HCT116 (cell line): ENCODE results near the gene C20orf204. TPM values are rescaled to one million over a fixed set of nuclear protein-coding genes. Genes with fewer than 3 reads are reported as not detected.

Experiments used
- ATAC-seq: fragments of 200-7000 bp; cut with Tn5 transposase; 2 replicates; pipeline ENCODE4 v1.9.1; 2020; ENCODE audit warnings: mild to moderate bottlenecking, moderate library complexity
- BruUV-seq: library from RNA; stranded (reverse); fragments of 400-500 nt; replicated peaks from 2 replicates; lab custom pipeline; 2021; lab: Mats Ljungman, UMichigan
- CTCF ChIA-PET: fragments of 300-600 bp; sonication (Branson Sonifier 250); formaldehyde crosslinking; loops from one replicate; lab custom pipeline; 2021; ENCODE audit warnings: antibody characterized with exemption; lab: Charles Lee
- POLR2A ChIA-PET: fragments of 300-600, 350-600 bp; sonication (Branson Sonifier 250); formaldehyde crosslinking; loops from one replicate; lab custom pipeline; 2021; ENCODE audit warnings: antibody characterized with exemption; lab: Charles Lee
- RAD21 ChIA-PET, 2 experiments: fragments of 300-600 bp; sonication (Branson Sonifier 250); formaldehyde crosslinking; loops; one replicate each; lab custom pipeline; 2023; ENCODE audit warnings: low total read pairs in 2 of 2; ENCODE audit not compliant: uncharacterized antibody in 2 of 2, unreplicated experiment in 2 of 2, low non-redundant PET in 1 of 2; lab: Charles Lee
- DNase-seq: peaks from one replicate; pipeline ENCODE4 v3.0.0-alpha.2; 2010; ENCODE audit warnings: low read depth, low spot score
- H2AFZ ChIP-seq: fragments of 200-600 bp; shearing (Covaris generic), sonication (generic); 2 replicates; pipeline ENCODE4 v1.6.1; 2017; ENCODE audit warnings: low read depth, mixed run types, mixed read lengths, antibody characterized with exemption, low read length; ENCODE audit not compliant: poor library complexity, severe bottlenecking
- H3K27ac ChIP-seq: 2 replicates; pipeline ENCODE4 v1.5.1; 2012; ENCODE audit warnings: low read depth, low read length
- H3K27me3 ChIP-seq: fragments of 200-600 bp; sonication (generic); 2 replicates; pipeline ENCODE4 v1.6.1; 2016; ENCODE audit warnings: mixed run types, low read length, mixed read lengths; ENCODE audit not compliant: insufficient read depth
- H3K36me3 ChIP-seq, 2 experiments: fragments of 200-500 bp in 1 of 2; fragments of 200-600 bp in 1 of 2; sonication (Bioruptor generic) in 1 of 2; sonication (generic) in 1 of 2; 2 replicates each; pipeline versions ENCODE4 v1.5.1 to v1.6.1; 2014 to 2016; ENCODE audit warnings: low read length in 2 of 2, inconsistent platforms in 1 of 2, mixed read lengths in 1 of 2, mixed run types in 1 of 2; ENCODE audit not compliant: insufficient read depth in 2 of 2, control insufficient read depth in 1 of 2
- H3K4me1 ChIP-seq, 2 experiments: fragments of 200-600 bp in 1 of 2; sonication (generic) in 1 of 2; 2 replicates each; pipeline versions ENCODE4 v1.5.1 to v1.6.1; 2012 to 2017; ENCODE audit warnings: low read length in 2 of 2, inconsistent platforms in 1 of 2, mild to moderate bottlenecking in 1 of 2, mixed read lengths in 1 of 2, mixed run types in 1 of 2, moderate library complexity in 1 of 2; ENCODE audit not compliant: insufficient read depth in 2 of 2, control insufficient read depth in 1 of 2
- H3K4me2 ChIP-seq: fragments of 200-600 bp; sonication (generic); 2 replicates; pipeline ENCODE4 v1.6.1; 2017; ENCODE audit warnings: mixed run types, low read length, mixed read lengths
- H3K4me3 ChIP-seq, 2 experiments: fragments of 200-600 bp in 1 of 2; sonication (generic) in 1 of 2; replicated peaks in 1 of 2; 2 replicates each; pipeline ENCODE4 v1.5.1; 2011 to 2016; ENCODE audit warnings: low read length in 2 of 2, control low read depth in 1 of 2, low read depth in 1 of 2, mild to moderate bottlenecking in 1 of 2, mixed read lengths in 1 of 2, mixed run types in 1 of 2
- H3K79me2 ChIP-seq: fragments of 200-600 bp; sonication (generic); 2 replicates; pipeline ENCODE4 v1.6.1; 2017; ENCODE audit warnings: mild to moderate bottlenecking, mixed run types, low read length, moderate library complexity, mixed read lengths; ENCODE audit not compliant: insufficient read depth
- H3K9ac ChIP-seq: fragments of 200-600 bp; sonication (generic); 2 replicates; pipeline ENCODE4 v1.6.1; 2016; ENCODE audit warnings: low read length, mixed read lengths
- H3K9me2 ChIP-seq: fragments of 200-600 bp; sonication (generic), shearing (Covaris generic); 2 replicates; pipeline ENCODE4 v1.6.1; 2017; ENCODE audit warnings: mixed run types, mild to moderate bottlenecking, moderate library complexity; ENCODE audit not compliant: insufficient read depth
- H3K9me3 ChIP-seq, 2 experiments: fragments of 200-500 bp in 1 of 2; fragments of 200-600 bp in 1 of 2; sonication (Bioruptor generic) in 1 of 2; sonication (generic) in 1 of 2; 2 replicates each; pipeline ENCODE4 v1.6.1; 2014 to 2017; ENCODE audit warnings: low read length in 2 of 2, mixed read lengths in 2 of 2, inconsistent platforms in 1 of 2, low read depth in 1 of 2, mild to moderate bottlenecking in 1 of 2, mixed run types in 1 of 2, moderate library complexity in 1 of 2; ENCODE audit not compliant: control insufficient read depth in 1 of 2, insufficient read depth in 1 of 2
- H4K20me1 ChIP-seq: fragments of 200-600 bp; sonication (generic), shearing (Covaris generic); 2 replicates; pipeline ENCODE4 v1.6.1; 2017; ENCODE audit warnings: mixed run types, mild to moderate bottlenecking, moderate library complexity; ENCODE audit not compliant: insufficient read depth
- CEBPB ChIP-seq: IDR thresholded peaks from 2 replicates; pipeline ENCODE4 v1.6.1; 2012; ENCODE audit warnings: low read depth
- CTCF ChIP-seq, 3 experiments: fragments of 200-600 bp in 1 of 3; sonication (generic) in 1 of 3; IDR thresholded peaks in 2 of 3; conservative IDR thresholded peaks in 1 of 3; 2 replicates each; pipeline ENCODE4 v1.5.1; 2012 to 2017; ENCODE audit warnings: low read depth in 2 of 3, low read length in 2 of 3, antibody characterized with exemption in 1 of 3, borderline replicate concordance in 1 of 3, control low read depth in 1 of 3, mild to moderate bottlenecking in 1 of 3, mixed read lengths in 1 of 3, mixed run types in 1 of 3, moderate library complexity in 1 of 3; ENCODE audit not compliant: insufficient read depth in 1 of 3
- ELF1 ChIP-seq: IDR thresholded peaks from 2 replicates; pipeline ENCODE4 v1.6.1; 2012; ENCODE audit warnings: low read depth, borderline replicate concordance
- JUND ChIP-seq: IDR thresholded peaks from 2 replicates; pipeline ENCODE4 v1.6.1; 2012
- POLR2AphosphoS5 ChIP-seq: IDR thresholded peaks from 2 replicates; pipeline ENCODE4 v1.6.1; 2011; ENCODE audit warnings: mild to moderate bottlenecking, low read depth, low read length, moderate library complexity
- TCF7L2 ChIP-seq: IDR thresholded peaks from 2 replicates; pipeline ENCODE4 v1.7.0; 2011; ENCODE audit warnings: borderline replicate concordance, inconsistent platforms; ENCODE audit not compliant: insufficient read depth, insufficient read length; ENCODE audit errors: extremely low read depth
- intact Hi-C: fragments of 100-400 bp; cut with micrococcal nuclease; formaldehyde crosslinking; loops from 2 replicates; pipeline ENCODE4 v1.10.0; 2022
- total RNA-seq: library from RNA; stranded (reverse); gene quantifications from one replicate; pipeline ENCODE4 v1.2.1, GENCODE V29; 2021; ENCODE audit not compliant: unreplicated experiment

The C20orf204 gene
- total RNA-seq, 1 experiment from 2014 or later: 2.5 TPM

DNA sequence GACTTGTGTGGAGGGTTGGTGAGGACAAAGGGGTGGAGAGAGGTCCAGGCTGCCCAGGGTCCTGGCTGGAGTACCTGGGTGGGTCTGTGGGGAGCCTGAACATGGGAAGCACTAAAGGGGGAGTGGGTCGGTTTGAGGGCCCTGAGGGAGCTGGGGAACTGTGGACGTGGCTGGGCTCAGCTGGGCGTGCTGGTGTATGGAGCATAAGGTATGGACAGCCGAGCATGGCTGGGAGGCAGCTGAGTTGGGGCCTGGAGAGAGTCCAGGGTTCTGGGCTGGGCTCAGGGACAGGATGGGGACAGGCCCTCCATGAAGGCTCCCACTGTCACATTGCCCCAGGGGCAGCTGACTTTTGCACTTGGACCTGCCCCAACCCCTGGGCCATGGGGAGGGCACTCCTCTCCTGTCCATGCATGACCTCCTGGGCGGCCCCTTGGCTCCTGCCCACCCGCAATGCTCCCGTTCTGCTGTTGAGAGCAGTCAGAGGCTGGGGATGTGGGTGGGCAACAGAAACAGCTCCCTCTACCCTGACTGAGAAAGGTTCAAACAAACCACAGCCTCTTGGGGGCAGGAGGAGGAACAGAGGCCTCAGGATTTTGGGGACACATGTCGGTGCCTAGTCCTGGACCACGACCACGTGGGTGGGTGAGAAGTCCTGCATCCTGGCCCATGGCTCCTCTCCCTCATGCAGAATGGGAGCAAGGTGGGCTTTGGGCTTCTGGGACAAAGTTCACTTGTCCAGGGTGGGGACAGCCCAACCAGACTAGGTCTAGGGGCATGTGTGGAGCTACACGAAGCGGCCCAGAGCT is 4.5 kb downstream of the C20orf204 start:
- H3K4me1 ChIP-seq: peaks cover 16 to 34% of the 10 kb centered on the region in 2 experiments
- no peaks in the 10 kb centered on the region for H3K36me3 ChIP-seq
- ChIA-PET POLR2A (no interaction called here), CTCF (interaction anchor here (1.0 to 5.1 kb wide), 5 partner anchors 14 to 503 kb away, joined by 3 to 35 read pairs (median 14); partner anchors contain the start of gene PRPF6), RAD21 (no interaction called here)
- H3K4me3 ChIP-seq: no peak overlapping the region
- H3K9ac ChIP-seq: no peak overlapping the region
- H3K27me3 ChIP-seq: no peaks in the 10 kb centered on the region
- H3K79me2 ChIP-seq: no peaks in the 10 kb centered on the region
- intact Hi-C loops: no loop called here
- H3K9me3 ChIP-seq: no peaks in the 10 kb centered on the region
- no peak overlapping the region for H3K4me2 ChIP-seq
- H3K27ac ChIP-seq: no peak overlapping the region
- H3K9me2 ChIP-seq: no peaks in the 10 kb centered on the region
- no peak overlapping the region for H2AFZ ChIP-seq
- TF ChIP-seq ELF1: no peak
- TF ChIP-seq POLR2AphosphoS5: no peak
- TF ChIP-seq TCF7L2: no peak
- TF ChIP-seq JUND: no peak
- no peak for TF ChIP-seq CTCF (IDR thresholded peaks at IDR 0.05 in 2 of 3, conservative IDR thresholded peaks at IDR 0.05 in 1 of 3; ENCODE audit: borderline replicate concordance in 1 of 3, insufficient read depth in 1 of 3, low read depth in 2 of 3, low read length in 2 of 3)
- TF ChIP-seq CEBPB: no peak
- TF ChIP-seq, all 23 proteins: peak for 0
- no peak for ATAC-seq
- no TSS peak for BruUV-seq
- no peak for DNase-seq
- no peaks in the 10 kb centered on the region for H4K20me1 ChIP-seq
